ENCODE data around the gene GIT1.
A peak's percentile ranks its signal among the peaks of the same experiment; 100 is the strongest.

The GIT1 gene

GRCh38 chr17:29615492-29616299 is 26.2 kb upstream of the GIT1 start:
- peak; percentile 96 for DNase-seq (ENCODE audit: low spot score)

- peak; percentile 66 for DNase-seq (ENCODE audit: low spot score)
These were observed 25.6 kb upstream of the GIT1 start for GRCh38 chr17:29615048-29615385.

GRCh38 chr17:29614349-29615047 is 25.1 kb upstream of the GIT1 start:
- peak; percentile 85 for DNase-seq (ENCODE audit: low spot score)

- DNase-seq (ENCODE audit: low spot score) = no peak
These were observed 24.4 kb upstream of the GIT1 start for GRCh38 chr17:29613856-29614255.

GRCh38 chr17:29613352-29613837 is 23.9 kb upstream of the GIT1 start:
- DNase-seq (ENCODE audit: low spot score) = peak; percentile 89

- no peak for DNase-seq (ENCODE audit: low spot score)
These were observed 23.2 kb upstream of the GIT1 start for GRCh38 chr17:29612404-29613280.

- DNase-seq (ENCODE audit: low spot score) = no peak
These were observed 22.6 kb upstream of the GIT1 start for GRCh38 chr17:29612094-29612403.

GRCh38 chr17:29611351-29612093 is 22.1 kb upstream of the GIT1 start:
- DNase-seq (ENCODE audit: low spot score) = no peak

GRCh38 chr17:29610395-29610794 is 20.9 kb upstream of the GIT1 start:
- no peak for DNase-seq (ENCODE audit: low spot score)

- DNase-seq (ENCODE audit: low spot score) = no peak
These were observed 19.5 kb upstream of the GIT1 start for GRCh38 chr17:29608986-29609385.

- DNase-seq (ENCODE audit: low spot score) = no peak
These were observed 18.2 kb upstream of the GIT1 start for GRCh38 chr17:29607557-29608195.

GRCh38 chr17:29603109-29603674 is 13.7 kb upstream of the GIT1 start:
- no peak for DNase-seq (ENCODE audit: low spot score)

- DNase-seq (ENCODE audit: low spot score) = no peak
These were observed 8.1 kb upstream of the GIT1 start for GRCh38 chr17:29597361-29598172.

- DNase-seq (ENCODE audit: low spot score) = no peak
These were observed 7.4 kb upstream of the GIT1 start for GRCh38 chr17:29596811-29597210.

- DNase-seq (ENCODE audit: low spot score) = no peak
These were observed 6.7 kb upstream of the GIT1 start for GRCh38 chr17:29595943-29596774.

GRCh38 chr17:29595107-29595942 is 5.9 kb upstream of the GIT1 start:
- DNase-seq (ENCODE audit: low spot score) = peak; percentile 2

- DNase-seq (ENCODE audit: low spot score) = no peak
These were observed 5.2 kb upstream of the GIT1 start for GRCh38 chr17:29594519-29595090.
